Fibroblast of skin of left biceps (primary cell): ENCODE results near the gene KLB.
"Not testable (repeated sequence)": the region's sequence is repeated elsewhere in the genome, so short reads cannot be mapped to it uniquely, and the experiment has no call there.

ENCODE experiments used
- DNase-seq, 2 experiments: peaks; one replicate each; pipeline ENCODE4 v3.0.0-alpha.2; 2013; ENCODE audit warnings: low read depth in 2 of 2

Gene KLB

DNA sequence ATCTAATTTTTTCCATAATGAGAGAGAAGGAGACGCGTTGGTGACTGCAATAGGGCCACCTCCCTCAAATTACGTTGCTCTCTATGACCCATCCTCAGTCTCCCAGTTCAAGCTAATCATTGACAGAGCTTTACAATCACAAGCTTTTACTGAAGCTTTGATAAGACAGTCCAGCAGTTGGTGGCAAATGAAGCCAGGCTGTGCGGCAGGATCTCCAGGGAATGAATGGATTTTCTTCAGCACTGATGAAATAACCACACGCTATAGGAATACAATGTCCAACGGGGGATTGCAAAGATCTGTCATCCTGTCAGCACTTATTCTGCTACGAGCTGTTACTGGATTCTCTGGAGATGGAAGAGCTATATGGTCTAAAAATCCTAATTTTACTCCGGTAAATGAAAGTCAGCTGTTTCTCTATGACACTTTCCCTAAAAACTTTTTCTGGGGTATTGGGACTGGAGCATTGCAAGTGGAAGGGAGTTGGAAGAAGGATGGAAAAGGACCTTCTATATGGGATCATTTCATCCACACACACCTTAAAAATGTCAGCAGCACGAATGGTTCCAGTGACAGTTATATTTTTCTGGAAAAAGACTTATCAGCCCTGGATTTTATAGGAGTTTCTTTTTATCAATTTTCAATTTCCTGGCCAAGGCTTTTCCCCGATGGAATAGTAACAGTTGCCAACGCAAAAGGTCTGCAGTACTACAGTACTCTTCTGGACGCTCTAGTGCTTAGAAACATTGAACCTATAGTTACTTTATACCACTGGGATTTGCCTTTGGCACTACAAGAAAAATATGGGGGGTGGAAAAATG is at the start of gene KLB:
KLB (plus strand) TSS at position 168 of the 821 bp plus-strand sequence; CDS start at position 188, 20 bp downstream.
- peak; percentile 33 to 37 for DNase-seq

DNA sequence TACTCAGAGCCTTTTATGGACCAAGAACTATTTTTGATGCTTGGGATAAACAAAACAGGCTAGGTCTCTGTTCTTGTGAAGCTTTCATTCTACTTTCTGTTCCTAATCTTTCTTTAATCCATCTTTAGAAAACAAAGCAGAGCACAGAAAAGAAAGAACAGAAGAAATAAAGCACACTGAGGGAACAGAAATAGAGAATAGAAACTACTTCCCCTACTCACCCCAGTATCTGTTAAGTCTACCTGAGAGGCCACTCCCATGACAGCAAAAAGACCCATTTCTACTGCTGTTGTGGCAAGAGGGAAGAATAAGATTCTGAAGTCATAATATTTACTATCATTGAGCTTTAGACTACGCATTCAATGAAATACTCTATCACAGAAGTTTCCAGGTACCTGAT is 49.7 kb upstream of the KLB start:
- DNase-seq, result no peak

DNA sequence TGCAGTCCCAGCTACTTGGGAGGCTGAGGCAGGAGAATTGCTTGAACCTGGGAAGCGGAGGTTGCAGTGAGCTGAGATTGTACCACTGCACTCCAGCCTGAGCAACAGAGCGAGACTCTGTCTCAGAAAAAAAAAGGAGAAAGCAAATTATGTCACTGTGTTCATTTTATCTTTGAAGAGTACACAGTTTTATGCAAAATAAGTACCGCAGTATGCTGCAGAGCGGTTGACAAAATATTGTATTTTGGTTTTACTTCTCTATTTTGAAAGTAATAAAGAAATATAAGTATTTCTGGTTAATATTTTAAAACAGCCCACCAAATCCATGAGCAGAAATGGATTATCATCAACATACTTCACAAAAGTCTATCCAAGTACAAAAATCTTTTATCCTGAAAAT is 46.1 kb upstream of the KLB start:
- not testable (repeated sequence) for DNase-seq

DNA sequence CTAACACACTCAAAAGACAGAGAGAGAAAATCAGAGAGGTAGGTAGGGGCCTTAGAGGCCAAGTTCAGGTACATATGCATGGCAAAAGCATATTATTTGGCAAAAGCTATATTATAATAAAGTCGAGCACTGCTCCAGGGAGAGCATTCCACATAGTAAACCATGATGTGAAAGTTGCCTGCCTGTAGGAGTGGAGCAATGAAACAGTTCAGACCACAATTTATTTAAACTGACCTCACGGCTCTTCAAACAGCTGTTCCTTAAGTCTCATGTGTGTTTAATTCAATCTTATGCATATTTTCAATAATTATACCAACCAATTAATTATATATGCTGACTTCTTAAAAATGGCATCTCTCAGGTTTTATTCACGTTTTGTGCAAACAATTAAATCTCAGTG is 43.9 kb upstream of the KLB start:
- no peak for DNase-seq

DNA sequence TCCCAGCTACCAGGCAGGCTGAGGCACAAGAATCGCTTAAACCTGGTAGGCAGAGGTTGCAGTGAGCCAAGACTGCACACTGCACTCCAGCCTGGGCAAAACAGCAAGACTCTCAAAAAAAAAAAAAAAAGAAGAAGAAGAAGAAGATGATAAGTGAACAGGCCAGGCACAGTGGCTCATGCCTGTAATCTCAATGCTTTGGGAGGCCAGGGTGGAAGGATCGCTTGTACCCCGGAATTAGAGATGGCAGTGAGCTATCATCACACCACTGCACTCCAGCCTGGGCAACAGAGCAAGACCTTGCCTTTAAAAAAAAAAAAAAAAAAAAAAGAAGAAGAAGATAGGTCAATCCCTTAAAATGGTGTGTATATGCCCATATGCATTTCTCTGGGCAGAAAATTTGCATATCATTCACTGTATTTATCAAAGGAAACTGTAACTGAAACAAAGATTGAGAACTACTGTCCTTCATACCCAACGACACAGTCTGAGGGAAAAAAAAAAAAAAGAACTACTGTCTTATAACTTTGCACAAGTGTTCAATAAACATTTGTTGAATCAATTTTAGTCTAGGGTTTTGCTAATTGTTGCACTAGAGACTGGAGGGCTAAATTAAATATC is 42.8 kb upstream of the KLB start:
- DNase-seq, result no peak

DNA sequence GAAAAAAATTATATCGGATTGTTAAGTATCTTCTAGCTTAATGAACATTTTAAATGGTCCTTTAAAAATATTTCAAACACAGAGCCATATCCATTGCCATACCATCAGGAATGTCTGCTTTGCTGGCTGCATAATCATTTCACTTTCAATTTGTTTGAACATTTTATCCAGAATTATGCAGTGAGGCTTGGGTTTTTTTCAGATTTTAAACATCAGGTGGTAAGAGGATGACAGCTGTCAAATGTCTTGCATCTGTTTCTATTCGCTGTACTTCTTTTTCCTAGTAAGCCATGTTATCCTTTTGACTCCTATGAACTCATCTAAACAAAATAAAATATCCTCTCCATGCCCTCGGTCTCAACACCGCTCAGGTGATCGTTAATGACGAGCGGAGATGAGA is 41.4 kb upstream of the KLB start:
- no peak for DNase-seq

DNA sequence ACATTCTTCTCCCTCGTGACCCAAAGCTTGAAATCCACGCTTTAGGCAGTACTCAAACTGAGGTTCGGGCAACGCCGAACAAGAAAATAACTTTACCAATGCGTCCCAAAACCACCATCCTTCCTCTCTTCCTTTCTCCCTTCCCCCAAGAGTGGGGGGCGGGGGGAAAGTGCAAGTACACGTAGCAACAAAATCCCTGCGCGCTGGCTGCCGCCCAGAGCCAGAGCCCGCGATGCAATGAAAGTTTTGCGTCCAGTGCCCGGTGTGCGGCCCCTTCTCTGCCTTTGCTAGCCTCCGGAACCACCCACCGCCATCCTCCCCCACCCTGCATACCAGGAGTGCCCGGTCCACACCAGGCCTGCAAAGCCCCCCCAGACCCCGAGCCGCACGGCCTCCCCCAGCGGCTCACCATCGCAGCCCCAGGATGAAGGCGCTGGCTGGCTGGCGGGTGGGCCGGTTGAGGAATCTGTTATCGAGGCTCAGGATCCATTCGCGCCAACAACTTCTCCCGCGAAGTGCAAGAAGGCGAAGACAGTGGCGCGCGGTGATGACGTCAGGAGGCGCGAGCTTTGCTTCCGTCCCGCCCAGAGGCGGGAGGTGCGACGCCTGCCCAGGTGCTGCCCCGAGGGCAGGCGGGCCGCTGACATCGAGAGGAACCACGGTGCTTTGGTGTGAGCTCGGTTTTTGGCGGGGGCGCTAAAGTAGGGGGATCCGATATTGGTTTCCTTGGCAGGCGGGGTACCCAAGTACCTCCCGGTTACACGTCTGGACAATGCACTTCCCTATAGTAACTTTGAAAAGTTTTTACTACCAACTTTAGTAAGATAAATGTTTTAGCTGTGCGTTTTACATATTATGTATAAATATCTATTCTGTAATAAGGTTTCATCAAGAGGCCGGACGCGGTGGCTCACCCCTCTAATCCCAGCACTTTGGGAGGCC is 40.6 kb upstream of the KLB start, which contains the start of gene RFC1:
RFC1 (minus strand) TSS at position 533 of the 942 bp plus-strand sequence; CDS start at position 412, 121 bp downstream.
- peak; percentile 81 to 84 for DNase-seq

DNA sequence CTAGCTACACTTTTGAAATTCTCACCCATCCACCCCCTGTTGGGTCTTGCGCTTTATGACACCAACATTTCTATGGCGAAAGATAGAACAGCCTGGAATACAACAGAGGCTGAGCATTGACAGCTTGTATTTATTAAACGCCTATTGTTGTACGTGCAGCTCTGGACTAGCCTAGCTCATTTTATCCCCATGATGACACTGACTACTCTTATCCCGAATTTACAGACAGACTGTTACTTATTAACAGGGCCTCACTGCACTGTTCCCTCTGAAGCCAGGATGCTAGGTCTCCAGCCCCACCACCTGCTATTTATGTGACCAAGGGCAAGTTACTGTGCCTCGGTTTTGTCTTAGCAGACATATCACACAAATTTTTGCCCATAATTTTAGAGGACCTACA is 39.6 kb upstream of the KLB start:
- DNase-seq, result no peak

DNA sequence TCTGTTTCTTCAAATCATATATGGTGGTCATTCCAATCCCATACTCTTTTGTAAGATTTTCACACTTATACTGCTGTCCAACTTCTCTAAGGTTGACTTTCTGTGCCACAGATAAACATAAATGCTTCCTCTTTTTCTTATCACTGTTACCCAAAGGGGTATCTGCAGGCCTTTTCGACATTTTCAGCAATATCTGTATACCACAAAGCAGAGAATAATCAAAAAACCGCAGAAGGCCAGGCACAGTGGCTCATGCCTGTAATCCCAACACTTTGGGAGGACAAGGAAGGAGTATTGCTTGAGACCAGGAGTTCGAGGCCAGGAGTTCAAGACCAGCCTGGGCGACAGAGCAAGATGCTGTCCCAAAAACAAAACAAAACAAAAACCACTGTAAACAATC is 37.4 kb upstream of the KLB start:
- DNase-seq, result no peak

DNA sequence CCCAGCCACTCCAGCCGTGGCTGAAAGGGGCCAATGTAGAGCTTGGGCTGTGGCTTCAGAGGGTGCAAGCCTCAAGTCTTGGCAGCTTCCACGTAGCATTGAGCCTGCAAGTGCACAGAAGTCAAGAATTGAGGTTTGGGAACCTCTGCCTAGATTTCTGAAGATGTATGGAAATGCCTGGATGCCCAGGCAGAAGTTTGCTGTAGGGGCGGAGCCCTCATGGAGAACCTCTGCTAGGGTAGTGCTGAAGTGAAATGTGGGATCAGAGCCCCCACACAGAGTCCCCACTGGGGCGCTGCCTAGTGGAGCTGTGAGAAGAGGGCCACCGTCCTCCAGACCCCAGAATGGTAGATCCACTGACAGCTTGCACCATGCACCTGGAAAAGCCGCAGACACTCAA is 35.5 kb upstream of the KLB start:
- not testable (repeated sequence) for DNase-seq

DNA sequence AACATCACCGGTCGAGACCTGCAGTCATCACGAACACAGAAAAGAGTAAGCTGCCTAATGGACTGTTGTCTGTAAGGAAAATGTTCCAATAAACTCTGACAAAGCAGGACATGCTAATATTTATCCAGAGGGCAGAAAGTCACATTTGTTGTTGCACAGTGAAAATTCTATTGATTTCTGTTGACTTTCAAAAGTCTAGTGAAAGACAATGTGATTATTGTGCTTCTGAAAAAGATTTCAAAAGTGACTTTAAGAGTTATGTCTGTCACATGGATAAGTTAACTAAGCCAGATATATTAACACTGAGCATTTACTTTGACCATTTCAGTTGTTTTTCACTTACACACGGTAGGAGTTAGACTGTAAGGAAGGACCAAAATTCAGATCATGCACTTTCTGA is 31.3 kb upstream of the KLB start:
- DNase-seq, result no peak

DNA sequence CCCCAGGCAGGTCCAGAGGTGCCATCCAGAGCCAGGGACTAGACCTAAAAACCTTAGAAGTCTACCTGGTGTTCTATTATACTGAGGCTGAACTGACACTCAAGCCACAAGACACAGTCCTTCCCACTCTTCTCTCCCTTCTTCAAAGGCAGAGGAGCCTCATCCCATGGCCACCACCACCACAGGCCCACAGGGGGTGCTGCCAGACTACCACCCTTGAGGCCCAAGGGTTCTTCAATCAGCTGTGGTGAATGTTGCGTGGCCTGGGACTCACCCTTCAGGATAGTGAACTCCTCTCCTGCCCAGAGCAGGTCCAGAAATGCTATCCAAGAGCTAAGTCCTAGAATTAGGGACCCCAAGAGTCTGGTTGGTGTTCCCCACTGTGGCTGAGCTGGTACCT is 23.0 kb upstream of the KLB start:
- DNase-seq, result no peak

DNA sequence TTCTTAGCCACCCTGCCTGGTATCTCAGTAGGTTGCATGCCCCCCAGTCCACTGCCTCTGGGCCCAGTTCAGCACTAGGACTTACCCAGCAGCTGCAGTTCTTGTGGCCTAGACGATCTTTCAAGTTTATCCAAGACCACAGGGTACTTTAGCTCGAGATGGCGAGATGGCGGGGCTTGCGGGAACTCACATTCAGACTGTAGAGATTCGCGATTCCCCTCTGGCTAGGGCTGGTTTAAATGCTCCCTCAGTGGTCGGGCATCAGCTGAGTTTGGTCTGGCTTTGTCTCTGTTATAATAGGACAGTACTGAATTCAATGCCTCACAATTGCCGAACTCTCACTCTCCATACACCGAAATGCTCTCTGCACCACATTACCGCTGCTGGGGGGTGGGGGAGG is 22.2 kb upstream of the KLB start:
- DNase-seq, result no peak

DNA sequence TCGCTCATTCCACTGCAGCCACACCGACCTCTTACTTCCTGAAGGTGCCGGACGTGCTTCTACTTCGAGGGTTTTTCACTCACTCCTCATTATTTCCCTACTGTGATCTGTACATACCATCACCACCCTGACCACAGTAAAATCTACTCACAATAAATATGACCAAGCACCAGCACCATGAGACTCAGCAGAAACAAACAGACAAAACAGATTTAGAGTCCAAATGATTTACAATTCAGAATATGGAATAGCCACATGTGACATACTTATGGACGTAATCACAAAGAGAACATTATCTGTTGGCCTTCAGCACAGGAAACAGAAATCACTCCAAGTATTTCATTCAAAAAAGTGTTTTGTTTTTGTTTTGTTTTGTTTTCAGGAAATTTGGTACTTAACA is 16.1 kb upstream of the KLB start:
- DNase-seq, result no peak

DNA sequence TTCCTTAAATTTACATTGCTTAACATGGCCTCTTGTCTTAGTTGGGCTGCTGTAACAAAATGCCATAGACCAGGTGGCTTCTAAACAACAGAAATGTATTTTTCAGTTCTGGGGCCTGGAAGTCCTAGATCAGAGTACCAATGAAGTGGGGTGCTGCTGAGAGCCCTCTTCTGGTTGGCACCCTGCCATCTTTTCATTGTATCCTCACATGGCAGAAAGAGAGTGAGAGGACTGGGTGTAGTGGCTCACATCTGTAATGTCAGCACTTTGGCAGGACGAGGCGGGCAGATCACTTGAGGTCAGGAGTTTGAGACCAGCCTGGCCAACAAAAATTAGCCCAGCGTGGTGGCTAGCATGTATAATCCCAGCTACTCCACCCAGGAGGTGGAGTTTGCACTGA is 12.0 kb upstream of the KLB start:
- no peak for DNase-seq

DNA sequence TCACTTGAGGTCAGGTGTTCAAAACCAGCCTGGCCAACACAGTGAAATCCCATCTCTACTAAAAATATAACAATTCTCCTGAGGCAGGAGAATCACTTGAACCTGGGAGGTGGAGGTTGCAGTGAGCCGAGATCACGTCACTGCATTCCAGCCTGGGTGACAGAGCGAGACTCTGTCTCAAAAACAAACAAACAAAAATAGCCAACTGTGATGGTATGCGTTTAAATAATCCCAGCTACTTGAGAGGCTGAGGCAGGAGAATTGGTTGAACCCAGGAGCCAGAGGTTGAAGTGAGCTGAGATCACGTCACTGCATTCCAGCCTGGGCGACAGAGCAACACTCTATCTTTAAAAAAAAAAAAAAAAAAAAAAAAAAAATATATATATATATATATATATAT is 5.1 kb upstream of the KLB start:
- DNase-seq, result not testable (repeated sequence)

DNA sequence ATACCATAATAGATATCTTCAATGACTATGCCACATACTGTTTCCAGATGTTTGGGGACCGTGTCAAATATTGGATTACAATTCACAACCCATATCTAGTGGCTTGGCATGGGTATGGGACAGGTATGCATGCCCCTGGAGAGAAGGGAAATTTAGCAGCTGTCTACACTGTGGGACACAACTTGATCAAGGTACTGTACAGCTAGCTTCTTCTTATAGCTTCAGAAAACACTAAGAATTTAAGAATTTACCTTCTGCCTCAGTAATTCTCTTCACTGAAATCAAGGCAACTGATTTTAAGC is 805 bp downstream of the KLB start:
- DNase-seq, result no peak

DNA sequence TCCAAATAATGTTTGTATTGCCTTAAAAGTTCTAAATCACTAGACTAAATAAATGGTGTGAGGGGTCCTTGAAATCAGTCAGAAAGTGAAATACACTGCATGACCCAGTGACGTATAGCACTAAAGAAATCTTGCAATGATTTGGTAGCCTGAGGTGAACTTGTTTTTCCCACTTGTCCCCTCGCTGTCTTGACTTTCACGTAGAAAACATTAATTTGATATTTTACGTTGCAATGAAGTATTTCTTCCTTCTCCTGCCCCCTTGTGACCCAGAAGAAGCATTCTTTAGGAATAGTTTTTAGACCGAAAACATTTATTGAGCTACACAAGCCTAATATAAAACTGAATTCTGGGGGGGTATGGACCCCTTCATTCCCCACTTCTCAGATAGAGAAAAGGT is 3.7 kb downstream of the KLB start:
- DNase-seq, result no peak

DNA sequence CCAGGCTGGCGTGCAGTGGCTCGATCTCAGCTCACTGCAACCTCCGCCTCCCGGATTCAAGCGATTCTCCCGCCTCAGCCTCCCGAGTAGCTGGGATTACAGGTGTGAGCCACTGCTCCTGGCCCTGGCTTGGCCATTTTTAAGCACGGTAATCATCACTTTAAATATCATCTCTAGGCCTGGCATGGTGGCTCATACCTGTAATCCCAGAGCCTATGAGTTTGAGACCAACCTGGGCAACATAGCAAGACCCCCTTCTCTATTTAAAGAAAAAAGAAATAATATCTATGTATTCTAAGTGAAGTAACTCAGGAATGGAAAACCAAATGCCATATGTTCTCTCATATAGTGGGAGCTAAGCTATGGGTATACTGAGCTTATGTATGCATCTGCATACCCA is 4.8 kb downstream of the KLB start:
- DNase-seq, result not testable (repeated sequence)

DNA sequence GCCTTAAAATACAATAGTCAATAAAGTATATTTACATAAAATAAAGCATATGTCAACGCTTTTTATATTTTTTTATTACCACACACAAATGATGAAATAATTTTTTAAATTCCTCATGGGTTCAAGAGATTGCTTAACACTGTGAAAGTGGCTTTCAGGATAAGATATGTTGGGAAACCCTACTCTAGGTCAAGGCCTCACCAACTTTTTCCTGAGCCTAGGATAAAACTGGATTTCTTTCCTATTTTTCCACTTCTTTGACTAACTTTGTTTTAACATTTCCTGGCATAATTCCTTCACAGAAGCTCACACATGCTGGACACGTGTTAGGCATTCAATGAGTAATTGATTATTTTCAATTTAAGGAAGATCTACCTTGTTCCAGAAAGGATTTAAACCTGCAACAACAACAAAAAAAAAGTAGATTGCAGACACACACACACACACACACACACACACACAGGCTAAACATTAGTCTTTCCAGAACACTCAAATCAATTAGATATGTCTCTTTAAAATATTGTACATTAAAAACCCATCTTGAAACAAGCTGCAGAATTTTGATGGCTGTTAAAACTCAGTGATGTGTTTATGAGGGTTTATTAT is 9.1 kb downstream of the KLB start:
- DNase-seq, result peak in 1 of 2 experiments; percentile 11

DNA sequence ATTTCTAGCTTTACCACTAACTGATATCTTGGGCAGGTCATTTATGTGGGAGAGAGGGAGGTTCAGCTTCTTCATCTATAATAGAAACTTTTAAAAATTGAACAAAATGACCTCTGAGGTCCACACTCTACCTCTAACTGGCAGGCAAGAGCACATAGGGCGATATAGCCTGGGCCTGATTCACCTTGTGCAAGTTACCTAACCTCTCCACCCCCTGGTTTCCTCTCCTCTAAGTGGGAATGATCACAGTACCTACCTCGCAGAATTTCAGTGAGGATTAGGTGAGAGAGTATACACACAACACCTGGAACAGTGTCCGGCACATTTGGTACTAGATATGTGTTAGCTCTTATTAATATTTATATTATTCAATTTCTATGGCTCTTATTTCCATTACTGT is 15.5 kb downstream of the KLB start:
- DNase-seq, result no peak

DNA sequence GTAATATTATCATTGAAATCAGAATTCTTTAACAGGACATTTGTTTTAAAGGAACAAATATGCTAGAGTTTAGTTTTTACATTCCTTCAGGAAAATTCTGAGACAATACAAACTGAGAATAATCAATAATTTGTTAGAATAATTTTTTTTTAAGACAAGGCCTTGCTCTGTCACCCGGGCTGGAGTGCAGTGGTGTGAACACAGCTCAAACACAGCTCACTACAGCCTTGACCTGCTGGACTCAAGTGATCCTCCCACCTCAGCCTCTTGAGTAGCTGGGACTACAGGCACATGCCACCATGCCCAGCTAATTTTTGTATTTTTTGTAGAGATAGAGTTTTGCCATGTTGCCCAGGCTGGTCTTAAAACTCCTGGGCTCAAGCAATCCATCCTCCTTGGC is 18.6 kb downstream of the KLB start:
- not testable (repeated sequence) for DNase-seq
